Activated T-cell treated with anti-CD3 and anti-CD28 coated beads, Interleukin-2, amount 50 U/mL, for 72 hours (primary cell): ENCODE data around the gene CHP2. TPM values are rescaled to one million over a fixed set of nuclear protein-coding genes. Genes with fewer than 3 reads are reported as not detected.
"Not testable (repeated sequence)": the region's sequence is repeated elsewhere in the genome, so short reads cannot be mapped to it uniquely, and the experiment has no call there.

Experiments
- ATAC-seq, 2 donors: fragments of 150-1000 bp; cut with Tn5 transposase; replicated peaks in 1 of 2; 2 replicates each; pipeline ENCODE4 v1.10.0; 2021; ENCODE audit warnings: moderate library complexity in 2 of 2, mild to moderate bottlenecking in 1 of 2
- DNase-seq, 2 donors: peaks; one replicate each; pipeline ENCODE4 v3.0.0; 2021 to 2022; ENCODE audit warnings: mixed read lengths in 1 of 2
- H3K27ac Mint-ChIP-seq: one replicate; pipeline ENCODE4 v1.8.0; 2022; ENCODE audit warnings: mild to moderate bottlenecking, moderate library complexity, mixed read lengths
- H3K27me3 Mint-ChIP-seq: one replicate; pipeline ENCODE4 v1.8.0; 2022; ENCODE audit warnings: low read depth, mixed read lengths
- H3K36me3 Mint-ChIP-seq, 2 donors: one replicate each; pipeline ENCODE4 v1.8.0; 2022; ENCODE audit warnings: mixed read lengths in 2 of 2, mild to moderate bottlenecking in 1 of 2; ENCODE audit not compliant: insufficient read depth in 2 of 2
- H3K4me1 Mint-ChIP-seq: one replicate; pipeline ENCODE4 v1.8.0; 2022; ENCODE audit warnings: low read depth, mixed read lengths
- H3K4me3 Mint-ChIP-seq, 2 donors: one replicate each; pipeline ENCODE4 v1.8.0; 2022; ENCODE audit warnings: mild to moderate bottlenecking in 2 of 2, mixed read lengths in 2 of 2, moderate library complexity in 2 of 2
- H3K9me3 Mint-ChIP-seq, 2 donors: one replicate each; pipeline ENCODE4 v1.8.0; 2022; ENCODE audit warnings: mixed read lengths in 2 of 2
- total RNA-seq, 2 donors: library from RNA; stranded (reverse); gene quantifications; one replicate each; pipeline ENCODE4 v1.2.3, GENCODE V29; 2022

The CHP2 gene
- total RNA-seq, 2 donors from 2014 or later, result not detected

- peaks cover 3% of the 10 kb centered on the region in 2 donors for H3K36me3 Mint-ChIP-seq
- peaks cover 8% of the 10 kb centered on the region for H3K4me1 Mint-ChIP-seq
- DNase-seq (no peak), ATAC-seq (no peak)
- no peak overlapping the region for H3K27ac Mint-ChIP-seq
- no peak overlapping the region for H3K4me3 Mint-ChIP-seq
- peaks cover 0 to 2% of the 10 kb centered on the region in 2 donors for H3K9me3 Mint-ChIP-seq
- peaks cover 32% of the 10 kb centered on the region for H3K27me3 Mint-ChIP-seq
These were observed 26.7 kb upstream of the CHP2 start for GRCh38 chr16:23728112-23728477.

DNA sequence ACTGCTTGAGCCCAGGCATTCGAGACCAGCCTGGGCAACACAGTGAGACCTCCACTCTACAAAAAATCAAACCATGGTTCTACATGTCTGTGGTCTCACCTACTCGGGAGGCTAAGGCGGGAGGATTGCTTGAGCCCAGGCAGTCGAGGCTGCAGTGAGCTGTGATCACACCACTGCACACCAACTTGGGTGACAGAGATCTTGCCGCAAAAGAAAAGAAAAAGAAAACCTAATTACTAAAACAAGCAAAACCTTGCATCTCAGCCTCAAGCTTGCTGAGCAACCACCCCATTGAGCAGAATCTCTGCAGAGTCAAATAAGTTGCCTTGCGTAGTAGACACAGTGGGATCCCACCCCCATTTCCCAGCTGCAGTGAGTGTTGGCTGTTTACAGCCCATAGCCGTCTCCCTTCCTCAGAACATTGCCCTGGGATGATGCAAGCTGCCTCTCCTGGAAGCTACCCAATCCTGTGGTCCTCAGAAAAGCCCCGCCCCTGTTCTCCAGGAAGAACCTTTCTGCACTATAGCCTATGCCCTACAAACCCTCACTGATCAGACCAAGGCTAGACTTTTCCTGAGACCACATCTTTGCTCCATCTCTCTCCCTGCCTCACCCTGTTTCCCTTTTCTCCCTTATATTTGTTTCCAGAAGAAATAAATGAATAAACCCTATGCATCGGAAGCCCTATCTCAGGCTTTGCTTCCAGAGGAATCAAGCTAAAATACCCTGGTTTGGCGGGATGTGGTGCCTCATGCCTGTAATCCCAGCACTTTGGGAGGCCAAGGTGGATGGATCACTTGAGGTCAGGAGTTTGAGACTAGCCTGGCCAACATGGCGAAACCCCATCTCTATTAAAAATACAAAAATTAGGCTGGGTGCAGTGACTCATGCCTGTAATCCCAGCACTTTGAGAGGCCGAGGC, 25.1 kb upstream of the CHP2 start:
- Mint-ChIP-seq H3K27me3 (peaks cover 29% of the 10 kb centered on the region), H3K9me3 (no peaks in the 10 kb centered on the region), H3K36me3 (no peaks in the 10 kb centered on the region), H3K27ac (no peak overlapping the region), H3K4me1 (peaks cover 16% of the 10 kb centered on the region), H3K4me3 (no peak overlapping the region)
- ATAC-seq (no peak), DNase-seq (no peak)

DNA sequence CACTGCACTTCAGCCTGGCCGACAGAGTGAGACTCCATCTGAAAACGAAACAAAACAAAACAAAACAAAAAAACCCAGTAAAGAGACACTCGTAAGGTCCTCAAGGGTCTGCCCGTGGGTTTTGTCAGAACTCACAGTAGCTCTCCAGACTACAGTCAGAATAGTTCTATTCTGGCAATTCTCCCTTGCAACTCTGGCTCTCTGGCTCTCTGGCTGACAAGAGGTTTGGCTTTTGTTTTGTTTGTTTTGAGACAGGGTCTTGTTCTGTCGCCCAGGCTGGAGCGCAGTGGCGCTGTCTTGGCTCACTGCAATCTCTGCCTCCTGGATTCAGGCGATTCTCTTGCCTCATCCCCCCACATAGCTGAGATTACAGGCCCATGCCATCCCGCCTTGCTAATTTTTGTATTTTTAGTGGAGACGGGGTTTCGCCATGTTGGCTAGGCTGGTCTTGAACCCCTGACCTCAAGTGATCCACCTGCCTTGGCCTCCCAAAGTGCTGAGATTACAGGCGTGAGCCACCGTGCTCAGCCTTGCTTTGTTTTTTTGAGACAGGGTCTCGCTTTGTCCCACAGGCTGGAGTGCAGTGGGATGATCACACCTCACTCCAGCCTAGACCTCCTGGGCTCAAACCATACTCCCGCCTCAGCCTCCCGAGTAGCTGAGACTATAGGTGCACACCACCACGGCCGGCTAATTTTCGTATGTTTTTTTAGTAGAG, 20.5 kb upstream of the CHP2 start:
- H3K27ac Mint-ChIP-seq, result no peak overlapping the region
- H3K4me1 Mint-ChIP-seq, result peaks cover 14% of the 10 kb centered on the region
- peaks cover 25% of the 10 kb centered on the region for H3K27me3 Mint-ChIP-seq
- no peaks in the 10 kb centered on the region for H3K36me3 Mint-ChIP-seq
- no peak overlapping the region for H3K4me3 Mint-ChIP-seq
- ATAC-seq, result no peak
- no peak for DNase-seq
- no peaks in the 10 kb centered on the region for H3K9me3 Mint-ChIP-seq

- not testable (repeated sequence) for ATAC-seq, H3K9me3 Mint-ChIP-seq, H3K27ac Mint-ChIP-seq, H3K4me3 Mint-ChIP-seq, DNase-seq, H3K36me3 Mint-ChIP-seq
- peaks cover 14% of the 10 kb centered on the region for H3K4me1 Mint-ChIP-seq
- H3K27me3 Mint-ChIP-seq, result peaks cover 20% of the 10 kb centered on the region
These were observed 17.3 kb upstream of the CHP2 start for GRCh38 chr16:23737423-23738028.

DNA sequence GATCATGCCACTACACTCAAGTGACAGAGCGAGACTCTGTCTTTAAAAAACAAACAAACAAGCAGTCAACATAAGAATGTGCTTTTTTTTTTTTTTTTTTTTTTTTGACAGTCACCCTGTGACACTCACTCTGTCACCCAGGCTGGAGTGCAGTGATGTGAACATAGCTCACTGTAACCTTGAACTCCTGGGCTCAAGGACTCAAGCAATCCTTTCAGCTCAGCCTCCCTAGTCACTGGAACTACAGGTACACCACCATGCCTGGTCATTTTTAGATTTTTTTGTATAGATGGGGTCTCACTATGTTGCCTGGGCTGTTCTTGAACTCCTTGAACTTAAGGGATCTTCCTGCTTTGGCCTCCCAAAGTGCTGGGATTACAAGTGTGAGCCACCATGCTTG, 15.3 kb upstream of the CHP2 start:
- Mint-ChIP-seq H3K4me1 (peaks cover 8% of the 10 kb centered on the region), H3K4me3 (no peak overlapping the region), H3K36me3 (no peaks in the 10 kb centered on the region), H3K9me3 (no peaks in the 10 kb centered on the region), H3K27ac (no peak overlapping the region), H3K27me3 (peaks cover 32% of the 10 kb centered on the region)
- DNase-seq, result no peak
- ATAC-seq, result no peak

DNA sequence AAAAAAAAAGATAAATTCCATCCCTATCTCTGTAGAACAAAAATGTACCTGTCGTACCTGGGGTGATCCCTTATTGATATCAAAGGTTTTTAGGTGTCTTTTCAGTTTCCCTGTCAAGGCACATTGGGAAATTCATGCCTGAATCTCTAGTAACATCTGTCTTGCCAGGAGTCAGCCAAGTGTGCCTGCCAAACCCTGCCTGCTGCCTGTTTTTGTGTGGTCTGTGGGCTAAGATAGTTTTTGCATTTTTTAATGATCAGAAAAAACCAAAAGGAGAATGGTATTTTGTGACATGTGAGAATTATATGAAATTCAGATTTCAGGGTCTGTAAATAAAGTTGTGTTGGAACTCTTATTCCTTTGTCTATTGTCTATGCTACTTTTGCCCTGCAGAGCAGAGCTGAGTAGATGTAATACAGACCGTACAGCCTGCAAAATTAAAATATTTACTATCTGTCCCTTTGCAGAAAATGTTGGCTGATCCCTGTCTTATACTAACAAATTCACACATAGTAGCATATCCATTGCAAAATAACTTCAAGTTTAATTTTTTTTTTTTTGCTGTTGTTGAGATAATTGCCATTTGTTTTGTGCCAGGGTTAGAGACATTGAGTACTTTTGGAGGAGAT, 13.0 kb upstream of the CHP2 start:
- peaks cover 0 to 4% of the 10 kb centered on the region in 2 donors for H3K36me3 Mint-ChIP-seq
- ATAC-seq (no peak), DNase-seq (no peak)
- peaks cover 51% of the 10 kb centered on the region for H3K27me3 Mint-ChIP-seq
- H3K9me3 Mint-ChIP-seq, result peaks cover 3 to 4% of the 10 kb centered on the region in 2 donors
- no peak overlapping the region for H3K4me3 Mint-ChIP-seq
- no peaks in the 10 kb centered on the region for H3K4me1 Mint-ChIP-seq
- no peak overlapping the region for H3K27ac Mint-ChIP-seq

DNA sequence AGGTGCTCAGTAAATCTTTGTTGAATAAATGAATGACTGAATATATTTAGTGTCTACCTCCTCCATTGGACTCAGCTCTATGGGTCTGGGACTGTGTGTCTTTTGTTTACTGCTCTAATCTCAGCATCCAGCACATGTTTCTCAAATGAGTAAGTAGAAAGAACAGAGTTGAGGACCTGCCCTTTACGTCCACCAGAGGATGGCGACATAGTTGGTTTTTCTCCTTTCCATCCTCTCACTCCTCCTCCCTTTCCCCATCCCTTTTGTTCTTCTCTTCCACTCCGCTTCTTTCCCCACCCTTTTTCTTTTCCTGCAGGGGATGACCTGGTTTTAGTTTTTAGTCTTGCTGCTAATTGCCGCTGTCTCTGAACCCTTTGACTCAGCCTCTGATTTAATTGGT, 12.1 kb upstream of the CHP2 start:
- Mint-ChIP-seq H3K27ac (no peak overlapping the region), H3K9me3 (peaks cover 3 to 4% of the 10 kb centered on the region in 2 donors), H3K4me1 (no peaks in the 10 kb centered on the region), H3K36me3 (peaks cover 0 to 4% of the 10 kb centered on the region in 2 donors), H3K4me3 (no peak overlapping the region), H3K27me3 (peaks cover 54% of the 10 kb centered on the region)
- no peak for DNase-seq
- ATAC-seq, result no peak

DNA sequence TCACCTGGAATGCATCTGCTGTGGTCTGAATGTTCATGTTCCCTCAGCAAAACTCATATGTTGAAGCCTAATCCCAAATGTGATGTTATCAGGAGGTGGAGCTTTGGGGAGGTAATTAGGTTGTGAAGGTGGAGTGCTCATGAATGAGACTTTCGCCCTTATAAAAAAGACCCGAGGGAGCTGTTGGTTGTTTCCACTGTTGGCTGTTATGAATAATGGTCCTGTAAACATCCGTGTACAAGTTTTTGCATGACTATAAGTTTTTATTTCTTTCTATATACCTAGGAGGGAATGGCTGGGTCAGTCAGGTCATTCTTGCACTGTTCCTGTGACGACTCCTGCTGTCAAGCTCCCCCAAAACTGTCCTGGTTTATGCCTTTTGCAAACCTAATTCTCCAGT, 9.6 kb upstream of the CHP2 start:
- no peak overlapping the region for H3K4me3 Mint-ChIP-seq
- no peaks in the 10 kb centered on the region for H3K4me1 Mint-ChIP-seq
- peaks cover 0 to 4% of the 10 kb centered on the region in 2 donors for H3K36me3 Mint-ChIP-seq
- DNase-seq (no peak), ATAC-seq (no peak)
- no peak overlapping the region for H3K27ac Mint-ChIP-seq
- peaks cover 62% of the 10 kb centered on the region for H3K27me3 Mint-ChIP-seq
- H3K9me3 Mint-ChIP-seq, result peaks cover 3 to 4% of the 10 kb centered on the region in 2 donors

- H3K27me3 Mint-ChIP-seq, result peaks cover 63% of the 10 kb centered on the region
- ATAC-seq (no peak), DNase-seq (no peak)
- H3K4me3 Mint-ChIP-seq, result no peak overlapping the region
- peaks cover 3 to 4% of the 10 kb centered on the region in 2 donors for H3K9me3 Mint-ChIP-seq
- H3K4me1 Mint-ChIP-seq, result no peaks in the 10 kb centered on the region
- H3K27ac Mint-ChIP-seq, result no peak overlapping the region
- H3K36me3 Mint-ChIP-seq, result peaks cover 0 to 4% of the 10 kb centered on the region in 2 donors
These were observed 6.2 kb upstream of the CHP2 start for GRCh38 chr16:23748630-23749029.

GRCh38 chr16:23751053-23751452, 3.8 kb upstream of the CHP2 start:
- ATAC-seq, H3K9me3 Mint-ChIP-seq, H3K4me1 Mint-ChIP-seq, H3K27ac Mint-ChIP-seq, H3K36me3 Mint-ChIP-seq, DNase-seq, H3K4me3 Mint-ChIP-seq: not testable (repeated sequence)
- peaks cover 68% of the 10 kb centered on the region for H3K27me3 Mint-ChIP-seq

- DNase-seq (no peak), ATAC-seq (no peak)
- H3K36me3 Mint-ChIP-seq, result no peaks in the 10 kb centered on the region
- peak overlapping the region; percentile 23 to 30 for H3K4me3 Mint-ChIP-seq
- no peaks in the 10 kb centered on the region for H3K9me3 Mint-ChIP-seq
- no peak overlapping the region for H3K27ac Mint-ChIP-seq
- H3K27me3 Mint-ChIP-seq, result peaks cover 75% of the 10 kb centered on the region
- no peaks in the 10 kb centered on the region for H3K4me1 Mint-ChIP-seq
These were observed 775 bp upstream of the CHP2 start for GRCh38 chr16:23753908-23754593.

DNA sequence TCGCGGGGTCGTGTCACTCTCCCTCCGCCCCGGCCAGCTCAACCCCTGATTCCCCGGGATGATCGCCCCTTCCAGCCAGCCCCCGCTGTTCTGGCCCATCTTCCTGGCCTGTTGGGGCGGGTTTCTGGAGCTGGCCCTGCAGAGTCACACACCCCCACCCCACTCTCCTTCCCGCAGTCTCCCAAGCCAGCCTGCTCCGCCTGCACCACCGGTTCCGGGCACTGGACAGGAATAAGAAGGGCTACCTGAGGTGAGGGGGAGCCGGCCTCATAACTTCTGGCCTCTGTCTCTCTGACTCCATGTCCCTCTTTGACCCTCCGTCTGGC, 621 bp downstream of the CHP2 start:
- peak overlapping the region in 1 of 2 donors; percentile 20 for H3K4me3 Mint-ChIP-seq

More for the DNA sequence above, 621 bp downstream of the CHP2 start:
- ATAC-seq (no peak), DNase-seq (no peak)
- Mint-ChIP-seq H3K36me3 (no peaks in the 10 kb centered on the region), H3K27me3 (peaks cover 71% of the 10 kb centered on the region), H3K9me3 (no peaks in the 10 kb centered on the region), H3K27ac (no peak overlapping the region), H3K4me1 (no peaks in the 10 kb centered on the region)
